NCI-H1417 (cell line): ENCODE results near the gene PSMG3.

Experiments used
- DNase-seq, 3 experiments: peaks; one replicate each; lab custom pipeline; 2025; lab: John Stamatoyannopoulos, UW

Gene PSMG3

GRCh38 chr7:1579481-1580421, 9.9 kb upstream of the PSMG3 start:
- DNase-seq: peak; percentile 55 to 79 (median 59)

GRCh38 chr7:1578513-1578912, 8.7 kb upstream of the PSMG3 start:
- DNase-seq: no peak

- DNase-seq: no peak
These were observed 6.9 kb upstream of the PSMG3 start for GRCh38 chr7:1576521-1577253.

- no peak for DNase-seq
These were observed 6.0 kb upstream of the PSMG3 start for GRCh38 chr7:1575809-1576208.

- DNase-seq: no peak
These were observed 2.4 kb upstream of the PSMG3 start for GRCh38 chr7:1572111-1572822.

GRCh38 chr7:1569440-1569832, 396 bp downstream of the PSMG3 start:
- no peak for DNase-seq

- DNase-seq: peak in 1 of 3 experiments; percentile 1
These were observed 816 bp downstream of the PSMG3 start for GRCh38 chr7:1569016-1569415.

GRCh38 chr7:1567896-1568510, 1.8 kb downstream of the PSMG3 start:
- DNase-seq: peak in 1 of 3 experiments; percentile 60

GRCh38 chr7:1567049-1567771, 2.6 kb downstream of the PSMG3 start:
- peak in 1 of 3 experiments; percentile 89 for DNase-seq

- DNase-seq: peak in 1 of 3 experiments; percentile 19
These were observed 3.2 kb downstream of the PSMG3 start for GRCh38 chr7:1566687-1567048.

GRCh38 chr7:1564603-1565022, 5.2 kb downstream of the PSMG3 start:
- no peak for DNase-seq

- DNase-seq: no peak
These were observed 5.7 kb downstream of the PSMG3 start for GRCh38 chr7:1563981-1564602.

GRCh38 chr7:1562597-1563051, 7.2 kb downstream of the PSMG3 start:
- DNase-seq: no peak

GRCh38 chr7:1562116-1562515, 7.7 kb downstream of the PSMG3 start:
- no peak for DNase-seq

GRCh38 chr7:1561036-1561940, 8.5 kb downstream of the PSMG3 start:
- DNase-seq: no peak

GRCh38 chr7:1560620-1561031, 9.2 kb downstream of the PSMG3 start:
- DNase-seq: no peak

- DNase-seq: no peak
These were observed 9.9 kb downstream of the PSMG3 start for GRCh38 chr7:1559626-1560590.

- no peak for DNase-seq
These were observed 10.8 kb downstream of the PSMG3 start for GRCh38 chr7:1558841-1559625.
